GM19023 (cell line): ENCODE results near the gene SUMO2.
"Not testable (repeated sequence)": the region's sequence is repeated elsewhere in the genome, so short reads cannot be mapped to it uniquely, and the experiment has no call there.

Experiments used
- ATAC-seq: cut with Tn5 transposase; IDR thresholded peaks from one replicate; pipeline ENCODE4 v1.9.1; 2021; ENCODE audit warnings: mild to moderate bottlenecking, moderate library complexity; ENCODE audit not compliant: unreplicated experiment

SUMO2 gene

GRCh38 chr17:75182569-75183436 is at the start of gene SUMO2:
TSS of gene SUMO2 (minus strand) at chr17:75182959. CDS start at chr17:75182834, 125 bp downstream.
- peak; percentile 71 for ATAC-seq

GRCh38 chr17:75231741-75232464 is 49.1 kb upstream of the SUMO2 start:
- no peak for ATAC-seq

- no peak for ATAC-seq
These were observed 48.3 kb upstream of the SUMO2 start for GRCh38 chr17:75231071-75231470.

- no peak for ATAC-seq
These were observed 46.1 kb upstream of the SUMO2 start for GRCh38 chr17:75228847-75229246.

GRCh38 chr17:75228305-75228704 is 45.5 kb upstream of the SUMO2 start:
- no peak for ATAC-seq

- ATAC-seq = no peak
These were observed 45.0 kb upstream of the SUMO2 start for GRCh38 chr17:75227729-75228128.

- ATAC-seq = no peak
These were observed 42.3 kb upstream of the SUMO2 start for GRCh38 chr17:75225016-75225415.

- no peak for ATAC-seq
These were observed 37.1 kb upstream of the SUMO2 start for GRCh38 chr17:75219815-75220214.

- no peak for ATAC-seq
These were observed 35.4 kb upstream of the SUMO2 start for GRCh38 chr17:75218131-75218530.

- no peak for ATAC-seq
These were observed 26.3 kb upstream of the SUMO2 start for GRCh38 chr17:75209061-75209460.

- no peak for ATAC-seq
These were observed 25.4 kb upstream of the SUMO2 start for GRCh38 chr17:75208161-75208560.

- no peak for ATAC-seq
These were observed 25.0 kb upstream of the SUMO2 start for GRCh38 chr17:75207760-75208159.

- not testable (repeated sequence) for ATAC-seq
These were observed 24.3 kb upstream of the SUMO2 start for GRCh38 chr17:75207050-75207407.

- ATAC-seq = peak; percentile 27
These were observed 23.0 kb upstream of the SUMO2 start for GRCh38 chr17:75205793-75206163.

- ATAC-seq = peak; percentile 80
These were observed 22.5 kb upstream of the SUMO2 start, which contains the start of gene NUP85 for GRCh38 chr17:75205037-75205792. TSS of gene NUP85 (plus strand) at chr17:75205679. CDS start at chr17:75205762, 83 bp downstream.

GRCh38 chr17:75199886-75200618 is 17.3 kb upstream of the SUMO2 start:
- ATAC-seq = no peak

GRCh38 chr17:75194879-75195278 is 12.1 kb upstream of the SUMO2 start:
- no peak for ATAC-seq

GRCh38 chr17:75191584-75191983 is 8.8 kb upstream of the SUMO2 start:
- ATAC-seq = no peak

GRCh38 chr17:75188614-75189013 is 5.9 kb upstream of the SUMO2 start:
- ATAC-seq = no peak

- no peak for ATAC-seq
These were observed 1.5 kb upstream of the SUMO2 start for GRCh38 chr17:75183999-75184884.
